Activated CD4-positive, alpha-beta T cell treated with anti-CD3 and anti-CD28 coated beads for 4 hours (primary cell): ENCODE measurements around the gene DSP.

Experiments used
- DNase-seq, 2 donors: peaks; one replicate each; pipeline ENCODE4 v3.0.0-alpha.2; 2020

DSP gene, protein sequence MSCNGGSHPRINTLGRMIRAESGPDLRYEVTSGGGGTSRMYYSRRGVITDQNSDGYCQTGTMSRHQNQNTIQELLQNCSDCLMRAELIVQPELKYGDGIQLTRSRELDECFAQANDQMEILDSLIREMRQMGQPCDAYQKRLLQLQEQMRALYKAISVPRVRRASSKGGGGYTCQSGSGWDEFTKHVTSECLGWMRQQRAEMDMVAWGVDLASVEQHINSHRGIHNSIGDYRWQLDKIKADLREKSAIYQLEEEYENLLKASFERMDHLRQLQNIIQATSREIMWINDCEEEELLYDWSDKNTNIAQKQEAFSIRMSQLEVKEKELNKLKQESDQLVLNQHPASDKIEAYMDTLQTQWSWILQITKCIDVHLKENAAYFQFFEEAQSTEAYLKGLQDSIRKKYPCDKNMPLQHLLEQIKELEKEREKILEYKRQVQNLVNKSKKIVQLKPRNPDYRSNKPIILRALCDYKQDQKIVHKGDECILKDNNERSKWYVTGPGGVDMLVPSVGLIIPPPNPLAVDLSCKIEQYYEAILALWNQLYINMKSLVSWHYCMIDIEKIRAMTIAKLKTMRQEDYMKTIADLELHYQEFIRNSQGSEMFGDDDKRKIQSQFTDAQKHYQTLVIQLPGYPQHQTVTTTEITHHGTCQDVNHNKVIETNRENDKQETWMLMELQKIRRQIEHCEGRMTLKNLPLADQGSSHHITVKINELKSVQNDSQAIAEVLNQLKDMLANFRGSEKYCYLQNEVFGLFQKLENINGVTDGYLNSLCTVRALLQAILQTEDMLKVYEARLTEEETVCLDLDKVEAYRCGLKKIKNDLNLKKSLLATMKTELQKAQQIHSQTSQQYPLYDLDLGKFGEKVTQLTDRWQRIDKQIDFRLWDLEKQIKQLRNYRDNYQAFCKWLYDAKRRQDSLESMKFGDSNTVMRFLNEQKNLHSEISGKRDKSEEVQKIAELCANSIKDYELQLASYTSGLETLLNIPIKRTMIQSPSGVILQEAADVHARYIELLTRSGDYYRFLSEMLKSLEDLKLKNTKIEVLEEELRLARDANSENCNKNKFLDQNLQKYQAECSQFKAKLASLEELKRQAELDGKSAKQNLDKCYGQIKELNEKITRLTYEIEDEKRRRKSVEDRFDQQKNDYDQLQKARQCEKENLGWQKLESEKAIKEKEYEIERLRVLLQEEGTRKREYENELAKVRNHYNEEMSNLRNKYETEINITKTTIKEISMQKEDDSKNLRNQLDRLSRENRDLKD (N-terminal part only)

DNA sequence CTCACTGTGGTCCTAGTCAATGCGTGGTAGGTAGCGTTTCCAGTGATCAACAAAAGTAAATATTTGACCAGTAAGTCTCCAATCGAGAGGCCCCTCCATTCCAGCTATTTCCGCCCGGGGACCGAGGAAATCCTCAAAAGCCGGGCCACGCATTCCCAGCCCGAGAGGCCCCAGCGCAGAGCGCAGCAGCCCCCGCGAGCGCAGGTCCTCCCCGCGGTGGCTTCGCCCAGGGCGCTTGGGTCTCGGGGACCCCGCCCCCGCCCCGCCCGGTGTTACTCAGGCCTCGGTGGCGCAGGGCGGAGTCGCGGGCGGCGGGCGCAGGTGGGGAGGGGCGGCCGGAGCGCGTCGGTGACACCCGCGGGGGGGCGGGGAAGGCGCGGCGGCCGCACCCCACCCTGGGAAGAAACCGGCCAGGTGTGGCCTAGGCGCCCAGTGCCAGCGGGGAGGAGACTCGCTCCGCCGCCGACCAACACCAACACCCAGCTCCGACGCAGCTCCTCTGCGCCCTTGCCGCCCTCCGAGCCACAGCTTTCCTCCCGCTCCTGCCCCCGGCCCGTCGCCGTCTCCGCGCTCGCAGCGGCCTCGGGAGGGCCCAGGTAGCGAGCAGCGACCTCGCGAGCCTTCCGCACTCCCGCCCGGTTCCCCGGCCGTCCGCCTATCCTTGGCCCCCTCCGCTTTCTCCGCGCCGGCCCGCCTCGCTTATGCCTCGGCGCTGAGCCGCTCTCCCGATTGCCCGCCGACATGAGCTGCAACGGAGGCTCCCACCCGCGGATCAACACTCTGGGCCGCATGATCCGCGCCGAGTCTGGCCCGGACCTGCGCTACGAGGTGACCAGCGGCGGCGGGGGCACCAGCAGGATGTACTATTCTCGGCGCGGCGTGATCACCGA is at the start of gene DSP:
Gene DSP, plus strand, starts transcription at position 497 of the 890 bp plus-strand sequence. Its CDS starts 245 bp downstream, at position 742.
- DNase-seq = peak; percentile 18 to 20

DNA sequence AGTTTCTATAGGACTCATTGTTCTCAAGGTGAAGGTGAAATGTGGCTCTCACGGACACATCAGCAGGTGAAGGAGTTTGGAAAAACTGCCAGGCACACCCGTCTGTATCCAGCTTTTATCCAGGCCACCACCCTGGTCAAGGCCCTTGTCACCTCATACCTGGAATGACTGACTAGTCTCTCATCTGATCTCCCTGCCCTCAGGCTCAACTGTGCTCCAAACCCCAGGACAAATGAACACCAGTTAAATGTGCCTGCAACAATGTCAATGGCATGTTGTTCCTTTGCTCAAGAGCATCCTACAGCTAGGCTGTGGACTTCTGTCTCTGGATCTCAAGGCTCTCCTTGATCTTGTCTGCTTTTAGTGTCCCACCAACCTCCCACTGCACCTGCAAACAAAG is 47.6 kb upstream of the DSP start:
- no peak for DNase-seq

DNA sequence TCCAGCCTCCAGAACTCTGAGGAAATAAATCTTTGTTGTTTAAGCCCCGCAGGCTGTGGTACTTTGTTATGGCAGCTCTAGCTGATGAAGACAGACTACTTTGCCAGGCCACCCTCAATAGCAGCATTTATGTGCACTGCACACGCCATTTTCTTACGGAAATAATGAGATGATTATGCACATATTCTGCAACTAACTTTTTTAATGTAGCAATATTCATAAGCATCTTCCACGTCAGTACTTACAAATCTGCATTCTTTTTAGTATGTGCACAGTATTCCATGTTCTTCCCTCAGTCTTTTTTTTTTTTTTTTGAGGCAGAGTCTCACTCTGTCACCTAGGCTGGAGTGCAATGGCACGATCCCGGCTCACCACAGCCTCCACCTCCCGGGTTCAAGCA is 46.8 kb upstream of the DSP start:
- no peak for DNase-seq

DNA sequence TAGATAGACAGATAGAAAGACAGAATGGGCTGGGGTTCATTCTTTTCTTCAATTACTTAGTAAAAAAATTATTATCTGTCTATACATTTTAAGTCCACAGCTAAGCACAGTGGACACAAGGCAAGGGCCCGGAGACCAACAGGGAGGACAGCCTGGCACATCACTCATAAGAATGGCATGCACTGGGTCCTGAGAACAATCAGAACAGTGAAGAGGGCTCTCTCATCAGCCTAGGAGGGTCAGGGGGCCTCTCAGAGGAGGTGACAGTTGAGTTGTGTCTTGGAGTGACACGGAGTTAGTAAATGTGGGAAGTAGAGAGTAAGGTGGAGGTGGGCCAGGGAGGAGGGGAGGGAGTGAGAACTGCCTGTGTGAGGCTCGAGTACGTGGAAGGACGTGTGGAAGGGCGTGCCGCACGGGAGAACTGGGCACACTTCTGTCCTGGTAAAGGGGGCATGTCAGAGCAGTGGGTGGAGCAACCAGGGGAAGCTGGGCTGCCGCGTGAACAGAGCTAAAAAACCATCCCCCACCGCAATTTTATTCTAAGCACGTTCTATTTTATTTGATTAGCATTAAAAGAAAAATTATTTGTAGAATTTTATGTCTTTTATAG is 45.1 kb upstream of the DSP start:
- no peak for DNase-seq

DNA sequence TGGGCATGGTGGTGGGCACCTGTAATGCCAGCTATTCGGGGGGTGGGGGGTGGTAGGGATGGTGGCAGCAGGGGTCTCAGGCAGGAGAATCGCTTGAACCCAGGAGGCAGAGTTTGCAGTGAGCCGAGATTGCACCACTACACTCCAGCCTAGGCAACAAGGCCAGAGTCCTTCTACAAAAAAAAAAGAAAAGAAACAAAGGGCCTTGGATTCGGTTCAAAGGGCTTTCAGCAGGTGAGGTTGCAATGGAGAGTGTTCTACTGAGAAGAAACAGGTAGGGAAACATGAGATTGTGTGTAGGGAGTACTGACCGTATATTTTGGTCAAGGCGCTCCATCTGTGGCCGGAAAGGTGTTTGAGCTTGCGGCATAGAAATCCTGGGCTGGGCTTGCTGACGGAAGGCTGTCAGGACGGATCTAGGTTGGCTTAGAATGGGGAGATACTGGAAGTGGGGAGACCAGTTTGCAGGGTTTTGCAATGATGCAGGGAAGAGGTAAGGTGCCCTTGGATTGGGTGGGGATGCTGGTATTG is 40.7 kb upstream of the DSP start:
- DNase-seq = no peak

DNA sequence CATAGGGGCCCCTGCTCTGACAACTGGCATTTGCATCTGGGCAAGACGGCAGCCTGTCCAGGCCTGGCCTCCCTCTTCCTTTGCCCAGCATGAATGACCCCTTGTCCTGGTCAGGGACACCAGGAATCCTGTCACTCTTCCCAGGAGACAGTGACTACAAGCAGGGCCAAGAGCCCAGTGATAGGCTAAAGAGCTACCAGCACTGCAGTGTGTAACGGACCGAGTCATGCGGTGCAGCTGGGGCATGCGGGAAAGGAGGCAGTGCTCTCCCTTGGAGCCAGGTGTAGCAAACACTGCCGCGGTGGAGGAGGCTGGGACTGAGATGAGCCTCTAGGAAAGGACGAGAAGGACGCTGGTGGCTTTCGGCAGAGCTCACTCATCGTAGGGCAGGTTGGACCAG is 38.7 kb upstream of the DSP start:
- no peak for DNase-seq

DNA sequence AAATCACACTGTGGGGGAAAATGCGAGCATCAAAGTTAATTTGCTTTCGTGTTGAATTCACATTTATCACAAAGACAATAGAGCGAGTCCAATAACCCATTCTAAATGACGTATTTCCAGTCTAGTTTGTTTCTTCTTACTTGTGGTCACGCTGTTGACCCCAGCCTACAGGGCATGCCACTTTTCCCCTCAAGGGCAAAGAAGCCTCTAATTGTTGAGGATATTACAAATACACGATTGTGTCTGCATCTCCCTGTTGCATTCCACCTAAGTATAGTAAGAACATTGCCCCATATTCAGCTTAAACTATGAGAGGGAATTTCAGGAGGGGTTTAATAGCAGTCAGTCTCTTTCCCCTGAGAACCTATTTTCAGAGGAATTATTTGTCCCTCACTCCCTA is 37.4 kb upstream of the DSP start:
- no peak for DNase-seq

DNA sequence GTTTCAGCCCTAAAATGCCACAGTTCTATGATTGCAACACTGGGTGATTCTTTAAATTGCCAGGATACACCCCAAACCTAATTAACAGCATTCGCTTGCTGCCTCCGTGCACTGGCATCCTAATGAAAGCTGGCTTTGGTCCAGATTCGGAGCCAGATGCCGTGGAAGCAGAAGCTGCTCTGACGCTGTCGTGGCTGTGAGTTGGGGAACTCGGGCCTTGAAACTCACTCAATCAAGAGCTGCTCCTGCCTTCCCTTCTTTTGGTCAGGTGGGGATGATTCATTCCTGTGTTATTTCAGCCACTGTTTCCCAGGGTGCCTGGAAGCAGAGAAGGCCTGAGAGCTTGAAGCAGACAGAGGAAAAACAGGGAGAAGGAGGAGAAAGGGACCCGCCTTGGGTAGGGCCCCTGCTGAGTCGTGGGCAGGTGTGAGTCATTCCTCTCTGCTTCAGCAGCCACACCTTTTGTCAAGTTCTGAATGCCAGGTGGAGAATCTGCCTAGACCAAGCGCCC is 36.2 kb upstream of the DSP start:
- DNase-seq = no peak

DNA sequence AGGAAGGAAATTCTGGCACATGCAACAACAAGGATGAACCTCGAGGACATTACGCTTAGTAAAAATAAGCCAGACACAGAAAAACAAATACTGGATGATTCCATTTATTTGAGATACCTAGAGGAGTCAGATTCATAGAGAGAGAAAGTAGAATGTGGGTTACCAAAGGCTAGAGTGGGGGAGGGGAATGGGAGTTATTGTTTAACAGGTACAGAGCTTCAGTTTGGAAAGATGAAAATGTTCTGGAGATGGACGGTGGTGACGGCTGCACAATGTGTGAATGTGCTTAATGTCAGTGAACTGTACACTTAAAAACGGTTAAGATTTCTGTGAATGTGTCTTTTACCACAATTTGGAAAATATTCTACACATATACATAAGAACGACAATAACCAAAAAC is 33.9 kb upstream of the DSP start:
- DNase-seq = no peak

DNA sequence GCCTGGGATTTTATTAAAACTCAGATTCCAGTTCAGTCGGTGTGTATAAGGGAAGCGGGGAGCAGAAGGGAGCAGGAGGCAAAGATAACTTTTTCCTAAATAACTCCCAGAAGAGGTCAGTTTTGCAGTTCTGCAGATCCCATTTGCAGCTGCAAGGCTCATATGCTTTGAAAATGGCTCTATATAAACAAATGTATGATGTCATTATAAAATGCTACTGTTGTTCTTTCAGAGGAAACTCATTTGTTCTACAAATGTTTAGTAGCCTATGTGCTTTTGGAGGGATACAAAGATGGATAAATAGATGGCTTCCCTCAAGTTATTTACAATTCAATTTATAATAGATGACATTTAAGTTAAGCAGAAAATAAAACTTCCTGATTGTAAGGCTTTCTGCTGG is 29.2 kb upstream of the DSP start:
- DNase-seq = no peak

DNA sequence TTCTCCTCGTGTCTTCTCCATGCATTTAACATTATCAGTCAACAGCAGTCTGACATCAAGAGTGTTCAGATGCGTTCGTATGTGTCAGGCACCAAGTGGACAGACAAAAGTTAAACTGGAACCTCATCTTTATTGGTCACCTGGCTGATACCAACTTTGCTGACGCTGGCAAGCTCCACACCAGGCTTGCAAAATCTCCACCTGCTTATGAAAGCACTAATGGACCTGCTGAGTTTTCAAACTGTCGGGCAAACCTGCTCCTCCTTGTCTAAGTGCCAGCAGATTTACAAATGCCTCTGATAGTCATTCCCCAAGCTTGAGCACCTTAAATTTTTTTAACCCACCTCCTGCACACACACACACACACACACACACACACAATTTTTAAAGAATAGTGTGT is 27.9 kb upstream of the DSP start:
- DNase-seq = no peak

DNA sequence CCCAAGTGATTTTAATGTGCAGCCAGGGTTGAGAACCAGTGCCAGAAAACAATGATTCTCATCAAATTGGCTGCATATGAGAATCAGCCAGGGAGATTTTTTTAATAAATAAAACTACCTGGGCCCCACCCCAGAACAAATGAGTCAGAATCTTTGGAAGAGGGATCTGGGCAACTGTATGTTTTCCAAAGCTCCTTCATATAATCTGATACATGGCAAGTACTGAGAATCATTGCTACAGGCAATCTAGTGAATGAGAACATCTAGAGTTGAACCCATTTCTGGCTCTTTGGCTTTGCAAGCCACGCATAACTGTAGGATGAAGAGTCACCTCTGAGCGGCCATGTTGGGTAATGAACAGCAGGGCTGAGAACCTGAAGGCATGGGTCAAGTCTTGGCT is 26.1 kb upstream of the DSP start:
- DNase-seq = no peak

DNA sequence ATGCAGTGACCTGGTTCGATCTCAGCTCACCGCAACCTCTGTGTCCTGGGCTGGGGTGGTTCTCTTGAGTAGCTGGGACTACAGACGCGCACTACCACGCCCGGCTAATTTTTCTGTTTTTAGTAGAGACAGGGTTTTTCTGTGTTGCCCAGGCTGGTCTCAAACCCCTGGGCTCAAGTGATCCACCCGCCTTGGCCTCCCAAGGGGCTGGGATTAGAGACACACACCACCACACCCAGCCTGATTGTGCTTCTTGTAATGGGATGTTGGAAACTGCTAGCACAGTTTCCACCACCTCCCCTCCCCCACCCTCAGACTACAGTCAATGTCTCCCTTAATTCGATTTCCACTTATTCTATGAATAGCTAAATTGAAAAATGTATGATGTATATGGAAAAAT is 22.6 kb upstream of the DSP start:
- no peak for DNase-seq

DNA sequence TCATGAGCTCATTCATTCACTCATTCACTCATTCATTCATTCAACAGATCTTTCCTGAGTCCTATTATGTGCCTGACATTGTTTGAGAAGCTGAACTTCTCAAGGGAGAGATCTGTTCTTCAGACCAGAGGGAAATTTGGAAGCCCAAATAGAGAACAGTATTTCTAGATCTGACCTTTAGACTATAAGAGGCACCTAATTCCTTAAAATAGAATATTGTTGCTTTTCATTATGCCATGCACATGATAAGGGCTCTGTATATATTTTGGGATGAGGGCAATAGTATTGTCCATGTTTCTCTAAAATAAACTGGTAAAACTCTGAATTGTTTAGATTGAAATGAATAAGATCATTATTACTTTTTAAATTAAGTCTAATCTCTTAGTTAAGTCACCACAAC is 18.6 kb upstream of the DSP start:
- no peak for DNase-seq

DNA sequence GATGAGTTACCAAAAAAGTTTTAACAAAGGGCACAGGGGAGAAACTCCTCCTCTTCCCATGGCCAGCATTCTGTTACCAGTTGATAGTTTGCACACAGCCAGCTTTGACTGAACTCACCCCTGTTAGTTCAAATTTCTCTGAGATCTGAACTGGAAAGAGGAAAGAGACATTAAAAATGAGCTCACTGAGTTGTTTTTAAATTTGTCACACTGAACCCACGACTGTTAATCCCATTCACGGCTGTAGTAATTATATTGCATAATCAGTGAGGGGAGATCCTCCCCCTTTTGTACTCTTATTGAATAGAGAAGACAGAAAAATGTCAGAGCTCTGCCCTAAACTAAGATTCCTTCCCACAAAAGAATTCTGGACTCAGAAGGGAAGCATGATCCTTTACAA is 17.5 kb upstream of the DSP start:
- no peak for DNase-seq

DNA sequence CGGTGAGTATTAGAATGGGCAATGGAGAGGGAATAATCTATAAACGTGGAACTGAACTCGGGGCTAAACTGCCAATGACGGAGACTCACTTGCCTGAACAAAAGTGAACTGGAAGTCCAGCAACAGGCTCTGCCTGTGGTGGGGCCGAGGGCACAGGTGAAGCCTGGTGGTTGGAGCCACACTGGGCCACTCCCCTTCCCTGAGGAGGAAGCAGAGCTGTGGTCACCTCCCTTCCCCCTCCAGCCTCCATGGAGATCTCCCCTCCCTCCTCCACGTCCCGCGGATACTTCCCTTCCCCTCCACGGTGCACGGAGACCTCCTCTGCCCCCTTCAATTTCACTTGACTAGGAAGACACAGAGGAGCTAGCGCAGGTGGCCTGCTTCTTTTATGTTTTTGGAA is 14.7 kb upstream of the DSP start:
- no peak for DNase-seq

DNA sequence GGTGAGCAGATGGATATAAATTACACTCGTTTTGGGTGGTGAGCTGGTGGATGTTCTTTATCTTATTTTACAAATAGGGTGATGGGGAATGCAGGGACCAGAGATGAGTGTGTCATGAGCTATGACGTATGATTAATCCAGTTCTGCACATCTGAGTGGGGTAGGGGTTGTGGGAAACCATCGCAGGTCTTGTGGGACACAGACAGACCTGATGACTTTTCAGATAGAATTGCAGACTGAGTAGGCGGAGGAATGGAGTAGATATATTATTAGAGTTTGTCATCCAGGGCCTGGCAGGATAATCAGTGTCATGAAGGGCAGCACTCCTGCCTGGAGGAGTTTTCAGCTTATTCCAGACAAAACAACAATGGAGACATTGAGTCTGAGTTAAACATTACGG is 12.9 kb upstream of the DSP start:
- no peak for DNase-seq

DNA sequence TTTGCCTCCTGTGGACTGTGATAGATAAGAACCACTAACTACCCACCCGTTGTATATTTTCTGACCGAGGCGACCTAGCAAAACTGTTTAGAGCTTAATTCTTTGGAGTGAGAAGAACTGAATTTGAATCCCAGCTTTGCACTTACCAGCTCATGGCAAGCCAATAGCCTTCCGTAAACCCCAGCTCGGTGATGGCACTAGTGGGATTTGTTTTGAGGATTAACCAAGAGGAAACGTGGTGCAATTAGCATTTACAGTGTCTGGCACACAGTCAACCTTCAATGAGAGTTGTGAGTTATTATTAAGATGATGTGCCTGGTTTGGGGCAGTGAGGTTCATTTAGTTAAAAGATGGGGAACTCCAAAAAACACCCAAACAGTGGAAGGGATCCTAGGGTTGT is 12.3 kb upstream of the DSP start:
- no peak for DNase-seq

DNA sequence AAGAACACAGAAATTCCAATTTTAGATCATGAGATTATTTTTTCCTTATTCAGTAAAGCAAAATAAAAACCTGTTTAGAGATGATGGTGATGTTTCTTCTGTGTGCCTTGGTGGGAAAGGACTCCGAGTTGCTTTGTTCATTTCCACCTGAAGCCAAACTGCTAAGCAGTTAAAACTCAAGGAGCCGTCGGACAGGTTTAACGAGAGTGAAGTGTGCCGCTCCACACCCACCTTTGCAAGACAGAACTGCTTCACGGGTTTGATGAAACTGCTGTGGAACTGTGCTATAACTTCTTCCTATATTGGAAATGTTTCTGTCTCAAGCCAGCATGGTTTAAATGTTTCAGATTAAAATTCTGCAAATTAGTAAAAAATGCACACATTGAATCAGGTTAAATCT is 9.2 kb upstream of the DSP start:
- DNase-seq = no peak

DNA sequence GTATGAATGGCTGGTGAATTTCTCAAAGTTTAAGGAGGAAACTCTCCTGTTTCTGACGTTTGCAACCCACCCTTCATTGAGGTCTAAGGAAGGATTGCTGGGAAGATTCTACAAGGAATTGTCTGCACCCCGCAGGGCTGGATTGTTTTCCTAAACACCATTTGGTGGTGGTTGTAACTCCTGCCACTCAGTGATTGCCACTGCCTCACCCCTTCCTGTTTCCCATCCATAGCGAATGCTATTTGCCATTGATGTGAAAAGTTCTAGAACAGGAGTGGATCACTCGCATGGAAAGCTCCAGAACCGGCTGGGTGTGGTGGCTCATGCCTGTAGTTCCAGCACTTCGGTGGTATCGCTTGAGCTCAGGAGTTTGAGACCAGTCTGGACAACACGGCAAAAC is 8.7 kb upstream of the DSP start:
- no peak for DNase-seq

DNA sequence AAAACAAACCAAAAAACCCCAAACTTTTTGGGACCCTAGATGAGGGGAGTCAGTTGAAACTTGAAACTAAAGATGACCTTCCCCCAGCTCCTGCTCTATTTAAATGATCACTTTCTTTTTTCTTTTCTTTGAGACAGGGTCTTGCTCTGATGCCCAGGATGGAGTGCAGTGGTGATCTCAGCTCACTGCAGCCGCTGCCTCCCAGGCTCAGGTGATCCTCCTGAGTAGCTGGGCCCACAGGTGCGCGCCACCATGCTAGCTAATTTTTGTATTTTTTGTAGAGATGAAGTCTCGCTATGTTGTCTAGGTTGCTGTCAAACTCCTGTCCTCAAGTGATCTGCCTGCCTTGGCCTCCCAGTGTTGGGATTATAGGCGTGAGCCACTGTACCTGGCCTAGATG is 7.3 kb upstream of the DSP start:
- DNase-seq = no peak

DNA sequence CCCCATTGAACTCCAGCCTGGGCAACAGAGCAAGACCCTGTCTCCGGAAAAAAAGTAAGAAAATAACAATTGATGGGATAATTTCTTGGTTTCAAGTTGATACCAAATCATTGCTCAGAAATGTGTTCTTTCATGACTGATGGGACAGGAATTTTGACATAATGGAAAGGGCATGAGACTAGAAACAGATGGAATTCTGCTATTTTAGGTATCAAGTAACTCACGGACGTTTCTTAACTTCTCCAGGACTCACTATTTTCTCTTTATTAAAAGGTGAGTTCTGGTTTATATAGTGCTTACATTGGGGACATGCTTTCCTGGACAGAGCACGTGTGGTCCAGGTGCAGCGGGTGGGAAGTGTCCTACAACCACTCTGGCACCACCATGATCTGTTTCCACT is 6.0 kb upstream of the DSP start:
- no peak for DNase-seq
